IPS-18c (cell line): Measurements from ENCODE around the gene BIRC7.

Source experiments
- H3K4me3 ChIP-seq: 2 replicates; pipeline ENCODE4 v1.7.0; 2013; ENCODE audit warnings: low read depth, mild to moderate bottlenecking, low read length, moderate library complexity; ENCODE audit not compliant: insufficient read depth
- H3K9me3 ChIP-seq: one replicate; pipeline ENCODE4 v1.6.1; 2013; ENCODE audit warnings: mild to moderate bottlenecking, low read length, moderate library complexity; ENCODE audit not compliant: control insufficient read depth, insufficient read depth

BIRC7 gene, protein sequence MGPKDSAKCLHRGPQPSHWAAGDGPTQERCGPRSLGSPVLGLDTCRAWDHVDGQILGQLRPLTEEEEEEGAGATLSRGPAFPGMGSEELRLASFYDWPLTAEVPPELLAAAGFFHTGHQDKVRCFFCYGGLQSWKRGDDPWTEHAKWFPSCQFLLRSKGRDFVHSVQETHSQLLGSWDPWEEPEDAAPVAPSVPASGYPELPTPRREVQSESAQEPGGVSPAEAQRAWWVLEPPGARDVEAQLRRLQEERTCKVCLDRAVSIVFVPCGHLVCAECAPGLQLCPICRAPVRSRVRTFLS

DNA sequence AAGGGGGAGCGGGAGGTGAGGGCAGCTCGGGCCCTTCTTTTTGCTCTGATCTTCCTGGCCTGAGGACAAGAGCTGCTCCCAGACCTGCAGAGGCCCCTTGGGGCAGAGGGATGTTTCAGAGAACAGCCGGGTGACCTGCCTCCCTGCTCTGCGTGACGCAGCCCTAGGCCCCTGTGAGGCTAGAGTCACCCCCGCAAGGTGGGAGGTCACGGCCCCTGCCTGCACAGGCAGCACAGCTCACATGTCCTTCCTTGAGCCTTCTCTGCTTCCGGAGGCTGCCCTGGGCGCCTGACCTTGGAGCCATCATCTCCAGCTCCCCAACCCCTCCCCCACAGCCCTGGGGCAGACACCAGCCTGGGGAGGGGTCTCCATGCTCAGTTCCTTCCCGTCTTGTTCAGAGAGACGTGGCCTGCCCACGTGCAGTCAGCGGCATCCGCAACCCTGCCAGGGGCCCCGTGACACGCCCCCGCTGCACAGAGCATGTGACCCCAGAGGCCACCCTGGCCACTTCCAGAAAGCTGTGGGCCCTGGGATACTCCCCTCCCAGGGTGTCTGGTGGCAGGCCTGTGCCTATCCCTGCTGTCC is at the start of gene BIRC7:
Gene BIRC7 (plus strand): TSS at position 507 of the 585 bp plus-strand sequence. CDS start 192 bp downstream, outside the sequence.
- H3K4me3 ChIP-seq: no peak within 1 kb of the TSS

DNA sequence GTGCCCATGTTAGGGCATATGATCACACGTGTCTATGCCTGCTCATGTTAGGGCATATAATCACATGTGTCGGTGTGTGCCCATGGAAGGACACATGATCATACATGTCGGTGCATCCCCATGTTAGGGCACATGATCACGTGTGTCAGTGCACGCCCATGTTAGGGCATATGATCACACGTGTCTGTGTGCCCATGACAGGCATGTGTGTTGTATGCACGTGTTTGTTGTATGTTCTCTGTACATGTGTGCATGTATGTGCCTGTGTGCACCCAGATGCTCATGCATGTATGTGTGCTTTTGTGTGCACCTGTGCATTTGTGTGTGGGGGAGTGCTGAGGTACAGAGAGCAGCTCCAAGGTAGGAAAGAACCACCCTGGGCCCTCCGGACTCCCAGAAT is 49.6 kb upstream of the BIRC7 start:
- no peak overlapping the region for H3K4me3 ChIP-seq
- H3K9me3 ChIP-seq: no peaks in the 10 kb centered on the region

More for the DNA sequence above, at the start of gene BIRC7:
- H3K9me3 ChIP-seq: no peaks in the 10 kb centered on the region

DNA sequence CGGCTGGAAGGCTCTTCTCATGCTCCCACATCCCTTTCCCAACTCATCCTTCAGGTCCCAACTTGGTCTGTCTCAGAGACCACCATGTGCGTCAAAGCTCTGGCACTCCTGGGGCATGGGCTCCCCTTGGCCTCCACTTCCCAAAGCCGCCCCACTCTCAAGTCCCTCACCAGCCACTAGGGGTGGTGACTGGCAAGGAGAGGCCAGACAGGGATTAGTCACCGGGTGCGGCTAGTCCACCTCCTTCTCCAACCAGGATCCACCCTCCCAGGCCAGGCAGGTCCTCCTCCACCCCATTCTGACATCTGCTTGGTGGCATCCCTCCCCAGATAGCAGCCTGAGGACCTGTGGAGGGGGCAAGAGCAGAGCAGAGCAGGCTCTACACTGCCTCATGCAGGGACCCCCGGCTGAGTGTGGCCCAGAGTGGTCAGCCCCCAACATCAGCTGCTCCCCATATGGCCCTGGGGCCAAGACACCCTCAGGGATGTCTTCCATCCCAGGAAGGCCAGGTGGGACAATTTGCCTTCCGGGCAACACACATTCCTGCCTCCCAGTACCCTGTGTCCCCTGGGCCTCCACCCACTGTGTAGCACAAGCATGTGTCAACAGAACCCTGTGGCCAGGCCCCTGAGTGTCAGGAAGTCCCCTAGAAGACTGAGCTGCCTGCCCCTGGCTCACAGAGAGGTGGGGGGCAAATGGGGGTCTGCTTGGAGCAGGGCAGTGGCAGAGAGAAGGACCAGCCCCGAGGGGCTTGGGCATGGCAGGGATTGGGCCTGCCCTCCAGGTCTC is 49.0 kb upstream of the BIRC7 start:
- H3K9me3 ChIP-seq: no peaks in the 10 kb centered on the region
- no peak overlapping the region for H3K4me3 ChIP-seq

DNA sequence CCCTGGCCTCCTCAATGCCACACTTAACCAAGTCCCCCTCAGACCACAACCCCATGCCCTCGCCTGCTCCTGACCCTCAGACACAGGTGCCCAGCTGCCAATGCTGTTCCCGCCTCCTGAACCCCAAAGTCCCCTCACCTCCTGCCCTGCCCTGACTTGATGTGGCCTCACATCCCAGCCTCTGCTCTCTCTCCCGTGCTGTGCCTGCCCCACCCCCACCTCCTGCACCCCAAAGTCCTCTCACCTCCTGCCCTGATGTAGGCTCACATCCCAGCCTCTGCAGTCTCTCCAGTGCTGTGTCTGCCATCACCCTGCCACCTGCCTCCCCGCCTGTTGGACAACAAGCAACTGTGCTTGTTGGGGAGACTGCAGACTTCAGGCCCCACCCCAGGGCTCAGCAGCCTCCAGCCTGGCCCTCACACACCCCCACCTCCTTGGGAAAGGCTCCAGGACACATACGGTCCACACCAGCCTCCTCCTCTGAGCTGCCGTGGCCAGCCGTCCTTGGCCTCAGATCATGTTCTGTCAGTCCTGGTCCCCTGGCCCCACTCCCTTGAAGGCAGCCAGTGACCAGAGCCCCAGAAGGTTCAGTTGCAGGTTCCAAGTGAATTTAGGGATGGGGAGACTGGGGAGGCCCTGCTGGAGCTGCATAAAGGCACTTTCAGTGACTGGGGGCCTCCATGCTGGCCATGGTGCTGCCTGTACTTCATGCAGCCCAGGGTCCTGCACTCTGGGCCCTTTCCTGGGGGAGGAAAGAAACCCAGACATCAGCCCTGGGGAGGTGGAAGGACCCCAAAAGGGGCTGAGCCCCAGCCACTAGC is 48.2 kb upstream of the BIRC7 start:
- Histone ChIP-seq H3K4me3 (no peak overlapping the region), H3K9me3 (no peaks in the 10 kb centered on the region)

DNA sequence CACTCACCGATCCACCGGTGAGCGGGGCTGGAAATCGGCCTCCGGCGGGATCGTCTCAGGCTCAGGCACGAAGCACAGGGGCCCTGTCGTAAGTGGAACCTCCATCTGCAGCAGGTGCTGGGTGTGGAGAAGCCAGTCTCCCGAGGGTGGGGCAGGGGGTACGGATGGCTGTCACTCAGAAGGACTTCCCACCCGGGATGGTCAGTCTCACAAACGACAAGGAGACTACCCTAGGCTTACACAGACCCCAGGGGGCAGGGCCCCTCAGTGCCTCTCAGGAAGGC is 47.6 kb upstream of the BIRC7 start:
- H3K9me3 ChIP-seq: no peaks in the 10 kb centered on the region
- H3K4me3 ChIP-seq: no peak overlapping the region

DNA sequence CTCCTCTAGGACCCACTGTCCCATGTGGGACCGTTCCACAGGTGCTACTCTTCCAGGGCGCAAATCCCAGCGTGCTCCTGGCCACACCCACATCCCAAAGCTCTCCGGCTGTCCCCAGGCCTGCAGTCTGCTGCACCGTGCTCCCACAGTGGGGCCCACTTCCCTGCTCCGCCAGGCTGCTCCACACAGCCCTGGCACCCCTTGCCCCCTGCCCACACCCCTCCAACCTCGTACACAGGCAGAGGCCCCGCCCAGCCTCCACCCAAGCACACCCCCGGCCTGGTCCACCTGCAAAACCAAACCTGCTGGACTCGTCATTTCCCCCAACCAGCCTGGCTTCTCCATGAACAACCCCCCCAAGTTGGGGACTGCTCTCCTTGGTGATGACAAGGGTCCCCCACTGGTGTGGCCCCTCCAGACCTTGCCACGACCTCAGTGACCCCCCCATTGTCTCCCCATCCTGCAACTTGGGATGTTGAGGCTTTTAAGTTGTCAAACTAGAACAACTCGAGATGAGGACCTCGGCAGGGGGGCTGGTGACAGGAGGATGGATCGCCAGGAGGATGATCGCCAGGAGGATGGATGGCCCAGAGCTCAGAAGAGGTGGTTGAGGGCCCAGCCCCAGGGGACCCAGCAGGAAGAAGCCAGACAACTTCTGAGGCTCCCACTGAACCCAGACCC is 46.9 kb upstream of the BIRC7 start:
- no peak overlapping the region for H3K4me3 ChIP-seq
- no peaks in the 10 kb centered on the region for H3K9me3 ChIP-seq

DNA sequence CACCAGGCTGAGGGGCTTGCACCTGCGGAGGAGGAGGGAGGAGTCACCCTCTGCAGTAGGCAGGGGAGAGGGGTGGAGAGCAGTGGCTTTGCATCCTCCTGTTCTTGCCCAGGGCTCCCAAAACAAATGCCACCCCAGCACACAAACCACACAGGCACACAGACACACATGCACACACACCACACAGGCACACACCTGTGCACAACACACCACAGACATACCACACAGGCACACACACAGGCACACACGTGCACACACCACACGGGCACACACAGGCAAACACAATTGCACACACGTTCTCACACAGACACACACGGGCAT is 46.4 kb upstream of the BIRC7 start:
- Histone ChIP-seq H3K4me3 (no peak overlapping the region), H3K9me3 (no peaks in the 10 kb centered on the region)

DNA sequence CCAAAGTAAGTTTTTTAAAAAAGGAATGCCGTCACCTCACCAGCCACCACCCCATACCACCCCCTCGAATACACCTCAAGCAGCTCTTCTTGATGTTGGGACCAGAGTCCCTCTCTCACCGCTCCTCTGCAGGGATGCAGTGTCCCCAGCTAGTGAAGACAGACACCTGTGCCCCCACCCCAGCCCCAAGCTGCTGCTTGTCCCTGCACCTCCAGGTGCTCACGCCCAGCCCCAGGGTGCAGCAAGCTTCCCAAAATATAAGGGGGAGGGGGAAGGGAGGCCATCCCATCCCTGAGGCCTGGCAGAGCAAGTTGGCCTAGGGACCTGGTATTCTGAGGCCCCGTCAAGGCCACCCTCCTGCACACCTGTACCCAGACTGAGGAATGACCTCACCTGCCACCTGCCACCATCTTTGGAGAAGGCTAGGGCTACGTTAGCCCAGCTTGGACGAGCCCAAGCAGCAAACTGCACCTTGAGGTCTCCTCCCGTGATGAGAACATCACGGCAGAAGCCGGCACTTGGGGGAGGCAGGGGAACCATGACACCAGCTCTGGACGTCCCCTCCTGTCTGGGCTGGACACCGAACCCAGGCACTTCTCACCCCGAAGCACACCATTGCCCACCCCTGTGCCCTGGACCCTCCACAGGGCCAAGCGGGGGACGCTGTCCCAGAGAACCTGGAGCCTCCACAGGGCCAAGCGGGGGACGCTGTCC is 45.7 kb upstream of the BIRC7 start:
- Histone ChIP-seq H3K4me3 (no peak overlapping the region), H3K9me3 (no peaks in the 10 kb centered on the region)

DNA sequence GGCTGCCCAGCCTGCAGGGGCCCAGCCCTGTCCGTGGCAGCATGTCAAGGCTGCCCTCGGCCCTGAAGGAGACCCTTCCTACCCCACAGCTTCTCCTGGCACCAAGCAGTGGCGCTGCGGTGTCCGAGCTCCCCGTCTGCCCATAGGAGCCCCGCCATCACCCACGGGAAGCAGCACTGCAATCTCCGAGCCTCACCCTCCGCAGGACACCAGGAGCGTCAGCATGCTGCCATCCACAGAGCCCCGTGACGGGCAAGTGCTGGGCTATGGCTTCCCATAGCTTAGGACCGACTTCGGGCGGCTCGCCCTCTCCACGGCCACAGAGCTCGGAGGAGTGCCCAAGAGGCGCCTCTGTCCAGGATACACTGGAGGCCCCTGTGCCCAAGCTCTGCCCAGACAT is 44.9 kb upstream of the BIRC7 start:
- Histone ChIP-seq H3K9me3 (no peaks in the 10 kb centered on the region), H3K4me3 (no peak overlapping the region)

DNA sequence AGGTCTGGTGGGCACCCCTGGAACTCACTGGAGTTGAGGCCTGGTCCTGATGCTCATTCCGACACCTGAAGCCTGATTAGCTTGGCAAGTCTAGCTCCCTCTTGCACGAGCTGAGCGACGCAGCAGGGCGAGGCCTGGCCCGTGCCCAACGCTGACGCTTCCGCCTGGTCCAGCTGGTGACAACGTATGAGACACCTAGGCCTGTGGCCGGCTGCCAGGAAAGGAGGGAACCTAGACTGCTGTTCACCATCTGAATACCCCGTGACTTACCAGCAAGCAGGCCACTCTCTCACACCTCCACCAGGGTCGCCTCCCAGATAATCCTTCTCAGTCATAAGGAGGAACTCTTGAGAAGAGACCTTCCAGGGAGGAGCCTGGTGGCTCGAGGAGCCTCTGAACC is 44.3 kb upstream of the BIRC7 start:
- H3K9me3 ChIP-seq: no peaks in the 10 kb centered on the region
- no peak overlapping the region for H3K4me3 ChIP-seq

DNA sequence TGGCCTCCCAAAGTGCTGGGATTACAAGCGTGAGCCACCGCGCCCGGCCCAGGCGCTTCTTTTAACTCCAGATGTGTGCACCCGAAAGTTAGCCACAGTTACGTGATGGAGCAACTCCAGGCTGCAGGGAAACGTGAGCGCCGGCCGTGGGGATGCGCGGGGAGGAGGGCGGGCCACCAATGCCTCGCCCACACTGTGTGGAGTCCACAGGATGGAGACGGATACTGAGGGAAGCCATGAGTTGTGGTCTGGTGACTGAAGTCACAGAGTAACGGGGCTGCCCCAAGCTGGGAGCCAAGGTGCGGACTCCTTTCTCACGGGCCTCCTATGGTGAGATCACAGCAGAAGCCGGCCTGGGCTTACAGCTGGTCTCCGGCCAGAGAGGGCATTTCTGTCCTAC is 43.0 kb upstream of the BIRC7 start:
- H3K9me3 ChIP-seq: no peaks in the 10 kb centered on the region
- H3K4me3 ChIP-seq: no peak overlapping the region

DNA sequence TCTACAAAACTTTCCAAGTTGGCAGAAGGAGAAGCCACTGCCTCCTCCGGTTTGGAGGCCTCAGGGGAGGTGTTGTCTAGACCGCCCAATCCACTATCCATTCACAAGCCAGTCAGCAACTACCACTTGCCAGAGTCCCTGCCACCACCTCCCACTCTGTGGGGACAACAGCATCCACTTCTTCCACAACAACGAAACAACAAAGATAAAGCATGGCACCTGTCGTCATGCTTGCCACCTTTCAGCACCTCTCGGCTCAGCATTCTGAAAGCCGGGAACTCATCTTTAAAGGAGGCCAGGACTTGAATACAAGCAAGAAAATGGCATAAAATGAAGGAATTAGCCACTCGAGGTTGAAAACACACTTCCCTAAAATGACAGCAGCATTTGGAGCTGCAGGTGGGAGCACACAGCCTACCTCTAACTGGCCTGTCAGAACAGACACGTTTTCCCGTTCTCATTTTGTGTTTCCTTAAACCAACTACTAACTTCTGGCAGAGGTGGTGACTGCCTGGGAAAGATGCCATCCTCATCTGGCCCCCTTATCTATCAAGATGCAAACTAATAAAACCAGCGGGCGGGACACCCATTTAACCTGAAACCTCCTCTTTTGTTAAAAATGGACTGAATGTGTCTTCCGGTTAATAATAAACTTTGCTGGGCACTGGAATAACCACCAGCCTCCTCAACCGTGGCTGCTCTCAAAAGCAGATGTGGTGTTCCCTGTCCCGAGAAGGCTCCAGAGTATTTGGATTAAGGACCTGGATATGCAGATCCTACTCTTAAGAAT is 41.5 kb upstream of the BIRC7 start:
- no peak overlapping the region for H3K4me3 ChIP-seq

DNA sequence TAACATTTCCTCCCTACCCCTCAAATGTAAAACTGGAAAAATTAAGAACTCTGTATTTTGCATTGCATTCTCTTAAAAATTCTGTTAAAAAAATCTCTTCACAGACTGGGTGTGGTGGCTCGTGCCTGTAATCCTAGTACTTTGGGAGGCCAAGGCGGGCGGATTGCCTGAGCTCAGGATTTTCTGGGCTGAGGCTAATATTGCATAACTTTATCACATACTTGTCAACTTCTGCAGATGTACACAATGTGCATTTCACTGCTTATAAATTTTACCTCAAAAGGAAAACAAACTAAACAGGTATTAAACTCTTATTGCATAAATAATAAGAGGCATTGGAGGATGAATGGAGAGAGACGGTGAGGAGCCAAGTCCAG is 40.9 kb upstream of the BIRC7 start:
- H3K4me3 ChIP-seq: no peak overlapping the region
- H3K9me3 ChIP-seq: no peaks in the 10 kb centered on the region

More for the DNA sequence above, 41.5 kb upstream of the BIRC7 start:
- no peaks in the 10 kb centered on the region for H3K9me3 ChIP-seq

DNA sequence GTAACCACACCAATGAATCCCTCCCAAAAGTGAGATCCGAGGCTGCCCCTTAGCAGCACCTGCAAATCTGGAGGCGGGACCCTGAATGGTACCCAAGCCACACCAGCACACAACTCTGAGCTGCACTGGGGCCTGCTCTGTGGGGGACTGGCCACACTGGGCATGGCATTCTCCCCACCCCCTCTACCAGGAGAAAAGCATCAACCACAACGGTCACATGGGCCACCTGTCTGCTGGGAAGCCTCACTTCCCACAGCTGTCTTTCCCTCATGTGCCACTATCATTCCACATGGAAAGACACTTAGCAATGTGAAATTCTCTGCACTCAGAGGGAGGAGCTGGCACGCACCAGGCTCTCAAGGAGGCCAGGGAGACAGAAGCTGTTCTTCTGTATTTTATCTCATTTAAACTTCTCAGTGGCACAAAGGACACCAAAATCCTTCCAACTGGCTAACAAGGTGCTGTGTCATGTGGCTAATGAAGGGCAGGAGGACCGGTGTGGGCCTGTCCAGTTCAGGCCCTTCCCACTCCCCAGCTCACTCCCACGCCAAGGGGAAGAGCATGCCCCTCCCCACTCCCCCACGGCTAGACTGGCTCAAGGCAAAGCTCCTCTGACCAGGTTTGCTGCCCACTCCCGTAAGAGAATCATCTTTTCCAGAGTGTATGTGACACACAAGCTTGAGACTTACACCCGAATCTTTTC is 38.8 kb upstream of the BIRC7 start:
- no peak overlapping the region for H3K4me3 ChIP-seq
- no peaks in the 10 kb centered on the region for H3K9me3 ChIP-seq

DNA sequence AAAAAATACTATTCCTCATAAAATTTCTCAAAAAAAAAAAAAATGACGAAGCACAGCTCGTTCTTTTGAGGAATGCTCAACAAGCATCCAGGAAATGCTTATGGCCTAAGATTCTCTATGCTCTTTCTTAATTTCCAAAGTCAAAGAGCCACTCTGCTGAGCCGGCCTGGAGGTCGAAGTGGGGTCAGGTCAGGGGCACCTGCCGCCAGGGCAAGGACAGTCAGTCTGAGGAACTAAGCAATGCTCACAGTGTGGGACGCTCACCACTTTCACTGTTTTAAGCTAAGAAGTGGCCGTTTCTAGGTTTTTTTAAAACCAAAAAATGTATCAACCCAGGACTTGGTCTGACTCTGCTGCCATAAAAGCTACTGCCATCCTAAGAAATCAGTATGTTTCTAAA is 37.1 kb upstream of the BIRC7 start:
- no peak overlapping the region for H3K4me3 ChIP-seq
- no peaks in the 10 kb centered on the region for H3K9me3 ChIP-seq

DNA sequence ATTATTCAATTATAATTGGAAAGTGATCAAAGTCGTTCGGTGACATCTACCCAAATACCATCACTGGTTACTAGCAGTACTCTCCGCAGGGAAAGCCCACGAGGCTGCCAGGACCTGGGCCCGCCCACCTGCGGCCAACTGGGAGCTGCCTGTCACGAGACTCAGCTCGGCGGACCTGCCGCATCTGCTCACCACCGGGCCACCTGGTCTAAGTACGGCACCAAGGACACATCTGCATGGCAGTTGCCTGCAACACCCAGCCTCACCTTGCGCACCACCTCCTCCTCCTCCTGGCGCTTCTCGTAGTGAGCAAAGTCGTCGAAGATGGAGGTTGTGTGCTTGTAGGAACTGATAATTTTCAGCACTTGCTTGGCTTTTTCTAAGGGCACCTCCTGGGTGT is 33.7 kb upstream of the BIRC7 start:
- no peak overlapping the region for H3K4me3 ChIP-seq
- H3K9me3 ChIP-seq: no peaks in the 10 kb centered on the region
